Medulla oblongata (tissue), 1 donor: ENCODE measurements around the gene TBX5.

ENCODE experiments used
- DNase-seq: peaks from one replicate; pipeline ENCODE4 v3.0.0-alpha.2; 2015; ENCODE audit errors: extremely low spot score

TBX5 gene

DNA sequence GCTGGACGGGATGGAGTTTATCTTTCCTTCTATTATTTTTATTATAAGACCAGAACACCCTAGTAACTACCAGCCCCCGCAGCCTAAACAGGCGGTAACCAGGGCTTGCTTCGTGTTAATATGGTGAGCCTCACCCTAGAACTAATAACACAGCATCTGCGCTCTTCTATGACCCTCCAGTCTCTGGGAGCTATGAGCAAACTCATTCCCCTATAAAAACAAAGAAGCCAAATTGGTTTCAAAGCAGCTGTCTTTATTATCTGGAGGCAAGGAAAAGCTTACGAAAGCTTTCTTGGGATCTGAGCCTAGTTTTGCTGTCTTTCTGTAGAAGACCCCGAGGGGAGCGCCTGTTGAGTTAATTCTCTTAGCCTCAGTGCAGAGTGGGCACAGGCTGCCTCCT is 85.0 kb downstream of the TBX5 start:
- DNase-seq = no peak

DNA sequence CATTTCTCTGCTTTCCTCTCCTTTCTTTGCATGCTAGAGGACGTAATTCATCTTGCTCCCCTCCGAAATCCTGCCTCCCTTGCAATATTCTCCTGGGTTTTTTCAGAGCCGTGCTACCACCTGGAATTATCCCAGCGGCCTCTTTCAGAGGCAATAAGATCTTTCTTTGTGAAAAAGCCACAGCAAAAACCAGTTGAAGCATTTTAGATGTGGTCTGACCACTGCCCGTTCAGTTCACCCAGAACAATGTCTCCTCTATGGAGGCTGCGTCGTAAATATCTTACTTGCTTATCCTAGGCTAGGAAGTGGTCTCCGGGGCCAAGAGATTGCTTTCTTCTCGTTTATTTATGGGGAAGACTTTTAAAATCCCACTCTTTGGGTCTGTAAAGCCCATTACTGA is 85.8 kb downstream of the TBX5 start:
- DNase-seq = no peak

DNA sequence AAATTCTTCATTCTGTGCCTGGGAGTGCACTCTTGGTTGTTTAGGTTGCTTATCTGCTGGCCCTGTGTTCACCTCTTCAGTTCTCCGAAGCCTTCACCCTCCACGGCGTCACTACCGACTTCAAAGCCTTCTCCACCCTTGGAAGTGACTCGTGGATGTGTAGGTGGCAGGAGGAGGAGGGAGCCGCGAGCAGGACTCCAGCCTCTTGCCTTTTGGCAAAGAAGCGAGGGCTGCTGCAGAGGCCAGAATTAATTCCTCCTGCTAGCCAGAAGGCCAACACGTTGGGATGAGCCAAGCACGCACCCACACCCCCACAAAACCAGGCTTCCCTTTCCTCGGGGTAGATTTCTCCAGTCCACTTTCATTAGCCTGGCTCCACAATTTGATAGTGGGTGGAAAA is 86.5 kb downstream of the TBX5 start:
- DNase-seq = no peak

DNA sequence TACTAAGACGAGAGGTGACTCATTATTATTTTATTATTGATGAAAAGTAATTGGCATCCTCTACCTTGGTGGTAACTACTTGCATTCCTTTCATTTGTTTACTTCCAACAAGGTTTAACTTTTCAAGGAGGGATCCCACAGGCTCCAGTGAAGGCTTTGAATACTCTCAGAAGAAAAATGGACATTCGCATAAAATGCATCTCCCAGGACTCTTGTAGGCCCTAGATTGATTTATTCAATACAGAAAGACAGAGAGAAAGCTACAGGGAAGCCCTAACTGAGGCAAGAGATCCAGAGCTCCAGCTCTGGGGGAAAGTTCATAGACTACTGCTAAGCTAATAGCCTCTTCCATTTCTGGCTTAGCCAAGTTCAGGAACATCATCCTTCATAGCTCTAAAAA is 87.0 kb downstream of the TBX5 start:
- no peak for DNase-seq

DNA sequence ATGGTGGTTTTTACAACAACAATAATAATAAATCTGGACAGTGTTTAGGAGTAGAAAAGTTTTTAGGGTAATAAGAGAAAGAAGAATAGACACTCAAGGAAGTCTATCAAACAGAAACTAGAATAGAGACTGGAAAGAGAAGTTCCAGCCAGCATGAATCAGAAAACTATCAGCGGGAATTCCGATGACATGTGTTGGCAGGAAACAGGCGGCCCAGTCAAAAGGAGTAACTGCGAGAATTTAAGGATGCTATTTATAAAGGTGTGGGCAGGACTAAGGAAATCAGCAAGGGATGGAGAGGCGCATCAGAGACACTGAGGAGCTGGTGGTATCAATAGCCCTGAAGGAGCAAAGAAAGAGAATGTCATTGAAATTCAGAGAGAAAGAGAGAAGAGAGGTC is 89.9 kb downstream of the TBX5 start:
- DNase-seq = no peak

DNA sequence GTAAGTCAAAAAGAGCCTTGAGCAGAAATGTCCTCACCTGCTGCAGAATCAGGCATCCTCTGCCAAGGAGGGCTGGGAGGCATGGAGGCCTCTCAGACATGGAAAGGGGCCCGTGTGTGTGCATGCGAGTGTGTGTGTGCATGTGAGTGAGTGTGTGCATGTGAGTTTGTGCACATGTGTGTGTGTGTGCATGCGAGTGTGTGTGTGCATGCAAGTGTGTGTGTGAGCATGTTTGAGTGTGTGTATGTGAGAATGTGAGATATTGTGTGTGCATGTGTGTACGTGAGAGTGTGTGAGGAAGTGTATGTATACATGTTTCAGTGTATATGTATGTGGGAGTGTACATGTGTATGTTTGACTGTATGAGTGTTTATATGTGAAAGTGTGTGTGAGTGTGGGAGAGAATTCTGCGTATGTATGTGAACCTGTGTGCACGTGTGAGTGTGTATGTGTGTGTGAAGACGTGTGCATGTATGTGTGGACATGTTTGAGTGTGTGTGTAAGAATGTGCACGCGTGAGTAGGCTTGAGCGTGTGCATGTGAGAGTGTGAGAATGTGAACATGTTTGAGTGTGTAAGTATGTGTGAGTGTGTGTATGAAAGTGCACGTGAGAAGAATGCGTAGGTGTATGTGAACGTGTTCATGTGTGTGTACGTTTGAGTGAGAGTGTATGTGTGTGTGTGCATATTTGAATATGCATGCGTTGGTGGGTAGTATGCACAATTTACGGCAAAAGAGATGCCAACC is 90.8 kb downstream of the TBX5 start:
- no peak for DNase-seq

DNA sequence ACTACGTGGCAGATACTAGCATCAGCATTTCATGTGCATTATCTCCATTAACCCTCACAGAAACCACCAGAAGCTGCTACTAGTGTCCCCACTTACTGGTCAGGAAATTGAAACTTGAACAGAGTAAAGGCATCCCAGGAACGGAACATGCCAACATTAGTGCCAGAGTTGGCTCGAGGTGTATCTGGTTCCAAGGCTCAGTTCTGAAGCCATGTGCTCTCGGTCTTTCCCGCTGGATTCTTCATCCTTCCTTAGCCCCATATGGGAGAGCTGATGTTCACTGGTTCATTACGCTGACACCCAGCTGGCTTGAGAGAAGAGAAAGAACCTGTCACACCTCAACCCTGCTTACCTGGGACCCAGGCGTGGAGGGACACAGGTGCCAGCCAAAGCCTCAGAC is 91.5 kb downstream of the TBX5 start:
- no peak for DNase-seq

DNA sequence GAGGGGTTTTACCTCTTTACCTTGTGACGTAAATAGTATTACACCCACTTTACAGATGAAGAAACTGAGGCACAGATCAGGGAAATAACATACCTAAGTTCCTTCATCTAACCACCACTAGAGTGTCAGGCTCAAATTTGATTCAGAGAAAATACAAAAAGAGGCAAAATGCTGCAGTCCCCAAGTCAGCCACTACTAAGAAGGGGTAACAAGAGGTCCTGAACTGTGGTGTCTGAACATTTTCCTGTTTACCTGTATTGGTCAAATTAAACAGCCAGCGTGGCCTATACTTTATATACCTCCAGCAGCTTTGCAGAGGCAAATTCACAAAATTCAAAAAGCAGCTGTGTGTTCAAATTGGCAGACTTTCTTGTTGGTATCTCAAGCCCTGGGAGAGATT is 92.0 kb downstream of the TBX5 start:
- DNase-seq = no peak

DNA sequence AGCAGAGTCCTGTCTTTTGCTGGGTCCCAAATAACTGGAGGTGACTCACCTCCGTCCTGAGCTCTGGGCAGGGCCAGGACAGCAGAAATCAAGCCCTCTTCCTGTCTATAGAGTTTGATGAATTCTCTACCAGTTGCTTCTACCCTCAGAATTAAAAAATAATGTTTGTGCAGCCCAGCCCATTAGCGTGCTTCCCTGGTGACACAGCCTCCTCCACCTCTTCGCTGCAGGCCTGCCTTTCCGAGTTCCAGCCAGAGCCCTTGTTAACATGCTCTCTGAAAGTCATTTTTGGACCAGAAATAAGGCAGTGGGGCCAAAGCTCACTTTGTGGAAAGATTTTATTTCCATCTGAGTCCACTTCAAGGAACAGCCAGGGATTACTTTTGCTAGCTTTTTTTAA is 94.0 kb downstream of the TBX5 start:
- DNase-seq = peak; percentile 63

DNA sequence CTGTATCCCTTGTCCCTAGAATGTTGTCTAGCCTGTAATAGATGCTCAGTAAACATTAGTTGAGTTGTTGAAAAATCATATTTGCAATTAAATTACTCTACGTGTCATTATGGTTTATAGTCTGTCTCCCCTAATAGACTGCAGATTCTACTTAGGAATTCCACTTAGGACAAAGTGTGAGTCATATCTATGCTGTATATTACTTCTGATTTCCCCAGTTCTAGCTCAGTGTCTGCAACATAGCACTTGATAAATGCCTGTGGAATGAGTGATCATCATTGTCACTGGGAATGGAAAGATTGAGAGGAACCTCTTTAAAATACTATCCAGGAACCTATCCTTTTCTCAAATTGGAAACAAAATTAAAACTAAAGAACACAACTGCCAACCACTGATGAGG is 99.3 kb downstream of the TBX5 start:
- no peak for DNase-seq

DNA sequence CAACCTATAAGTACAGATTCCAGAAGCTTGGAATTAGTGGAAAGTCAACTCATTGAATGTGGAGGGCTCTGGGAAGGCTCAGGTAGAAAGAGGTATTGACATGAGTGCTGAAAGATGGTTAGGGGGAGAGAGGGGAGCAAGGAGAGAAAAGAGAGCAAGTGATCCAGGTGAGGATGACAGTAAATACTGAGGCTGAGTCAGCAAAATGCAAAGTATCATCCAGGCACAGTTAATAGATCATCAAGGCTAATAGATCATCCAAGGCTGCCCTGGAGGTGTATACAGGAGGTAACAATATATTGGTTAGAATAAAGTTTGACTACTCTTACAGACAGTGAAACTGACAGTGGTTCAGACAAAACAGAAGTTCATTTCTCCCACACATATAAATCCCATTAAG is 100.5 kb downstream of the TBX5 start:
- no peak for DNase-seq
